T-helper 22 cell (primary cell): ENCODE measurements around the gene SARS1.
"Not testable (repeated sequence)": the region's sequence is repeated elsewhere in the genome, so short reads cannot be mapped to it uniquely, and the experiment has no call there.

ENCODE experiments used
- DNase-seq: peaks from one replicate; pipeline ENCODE4 v3.0.0-alpha.2; 2020; ENCODE audit warnings: low read depth

The SARS1 gene

GRCh38 chr1:109213824-109214693 is at the start of gene SARS1:
SARS1 (plus strand) TSS chr1:109213918; CDS start chr1:109213993, 75 bp downstream.
- peak; percentile 72 for DNase-seq

DNA sequence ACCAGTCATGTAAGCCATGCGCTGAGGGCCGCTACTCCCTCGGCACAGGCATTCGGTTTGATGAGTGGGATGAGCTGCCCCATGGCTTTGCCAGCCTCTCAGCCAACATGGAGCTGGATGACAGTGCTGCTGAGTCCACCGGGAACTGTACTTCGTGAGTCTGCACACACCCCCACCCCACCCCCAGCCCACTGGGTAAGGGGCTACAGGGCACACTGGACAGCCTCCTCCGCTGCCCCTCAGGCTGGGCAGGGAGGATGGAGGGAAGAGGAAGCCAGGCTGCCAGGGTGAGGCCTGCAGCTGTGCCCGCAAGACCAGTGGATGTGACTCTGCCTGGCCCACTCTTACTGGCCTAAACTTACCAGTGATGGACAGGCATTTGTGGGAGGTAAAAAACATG is 49.2 kb upstream of the SARS1 start:
- DNase-seq, result no peak

- no peak for DNase-seq
These were observed 46.7 kb upstream of the SARS1 start for GRCh38 chr1:109167001-109167506.

- DNase-seq, result no peak
These were observed 43.5 kb upstream of the SARS1 start for GRCh38 chr1:109170035-109170764.

GRCh38 chr1:109171646-109172045 is 42.1 kb upstream of the SARS1 start:
- DNase-seq, result no peak

- not testable (repeated sequence) for DNase-seq
These were observed 37.4 kb upstream of the SARS1 start for GRCh38 chr1:109176349-109176748.

DNA sequence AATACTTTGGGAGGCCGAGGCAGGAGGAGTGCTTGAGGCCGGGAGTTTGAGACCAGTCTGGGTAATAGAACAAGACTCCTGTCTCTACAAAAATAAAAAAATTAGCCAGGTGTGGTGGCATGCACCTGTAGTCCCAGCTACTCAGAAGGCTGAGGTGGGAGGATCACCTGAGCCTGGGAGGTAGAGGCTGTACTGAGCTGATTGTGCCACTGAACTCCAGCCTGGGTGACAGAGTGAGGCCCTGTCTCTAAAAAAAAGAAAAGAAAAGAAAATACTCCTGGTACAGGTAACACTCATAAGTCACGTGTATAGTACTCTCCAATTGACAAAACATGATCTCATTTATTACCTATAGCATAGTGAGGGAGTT is 33.0 kb upstream of the SARS1 start:
- DNase-seq, result not testable (repeated sequence)

- no peak for DNase-seq
These were observed 32.5 kb upstream of the SARS1 start for GRCh38 chr1:109181085-109181806.

GRCh38 chr1:109181807-109182163 is 31.9 kb upstream of the SARS1 start:
- DNase-seq, result no peak

DNA sequence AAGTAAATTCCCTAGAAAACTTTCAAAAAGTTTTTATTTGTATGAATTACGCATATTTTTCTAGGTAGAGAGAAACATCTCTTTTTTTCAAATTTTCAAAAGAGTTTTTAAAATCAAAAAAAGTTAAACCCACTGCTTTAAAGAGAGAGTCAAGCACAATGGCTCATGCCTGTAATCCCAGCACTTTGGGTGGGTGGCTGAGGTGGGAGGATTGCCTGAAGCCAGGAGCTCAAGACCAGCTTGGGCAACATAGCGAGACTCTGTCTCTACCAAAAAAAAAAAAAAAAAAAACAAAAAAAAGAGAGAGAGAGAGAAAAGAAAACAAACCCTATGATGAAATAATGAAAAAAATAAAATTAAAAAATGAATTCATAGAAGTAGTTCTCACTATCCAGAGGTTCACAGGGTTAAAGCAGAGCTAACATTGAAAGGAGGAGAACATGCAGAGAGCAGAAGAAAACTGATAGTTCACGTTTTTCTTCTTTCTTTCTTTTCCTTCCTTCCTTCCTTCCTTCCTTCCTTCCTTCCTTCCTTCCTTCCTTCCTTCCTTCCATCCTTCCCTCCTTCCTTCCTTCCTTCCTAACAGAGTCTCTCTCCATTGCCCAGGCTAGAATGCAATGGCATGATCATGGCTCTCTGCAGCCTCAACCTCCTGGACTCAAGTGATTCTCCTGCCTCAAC is 30.5 kb upstream of the SARS1 start:
- no peak for DNase-seq

- DNase-seq, result no peak
These were observed 29.0 kb upstream of the SARS1 start for GRCh38 chr1:109184687-109185086.

DNA sequence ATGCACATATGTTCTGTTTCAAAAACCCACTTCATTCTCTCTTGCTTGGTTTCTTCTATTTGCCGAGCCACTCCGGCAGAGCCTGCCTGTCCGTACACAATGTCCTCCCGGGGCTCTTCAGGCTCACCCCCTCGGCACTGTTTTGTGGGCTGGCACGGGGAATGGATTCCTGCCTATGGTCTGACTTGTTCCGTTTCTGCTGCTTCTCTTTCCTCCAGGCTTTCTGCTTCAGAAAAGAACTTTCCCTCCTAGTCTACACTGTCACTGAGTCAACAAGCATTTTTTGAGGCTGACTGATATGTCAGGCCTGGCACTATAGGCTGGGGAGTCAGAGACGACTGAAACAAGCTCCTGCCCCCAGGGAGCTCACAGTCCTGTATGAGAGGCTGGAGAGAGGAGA is 28.4 kb upstream of the SARS1 start:
- no peak for DNase-seq

- DNase-seq, result no peak
These were observed 27.6 kb upstream of the SARS1 start for GRCh38 chr1:109185990-109186732.

DNA sequence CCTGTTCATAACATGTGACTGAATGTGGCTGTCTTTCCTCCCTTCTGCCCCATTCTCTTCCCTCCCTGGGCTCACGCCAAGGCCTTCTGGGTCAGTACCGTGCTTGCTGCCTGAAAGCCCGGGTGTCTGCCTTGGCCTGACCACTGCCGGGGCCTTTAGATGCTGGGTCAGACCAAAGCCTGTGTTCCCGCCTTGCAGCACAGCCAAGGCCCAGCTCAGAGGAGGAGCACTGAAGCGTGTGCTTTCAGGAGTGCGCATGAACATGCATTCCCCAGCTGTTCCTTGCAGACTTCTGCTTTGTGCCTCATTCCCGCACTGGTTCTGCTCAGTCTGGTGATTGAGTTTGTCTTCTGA is 27.0 kb upstream of the SARS1 start:
- no peak for DNase-seq

GRCh38 chr1:109187127-109187526 is 26.6 kb upstream of the SARS1 start:
- no peak for DNase-seq

DNA sequence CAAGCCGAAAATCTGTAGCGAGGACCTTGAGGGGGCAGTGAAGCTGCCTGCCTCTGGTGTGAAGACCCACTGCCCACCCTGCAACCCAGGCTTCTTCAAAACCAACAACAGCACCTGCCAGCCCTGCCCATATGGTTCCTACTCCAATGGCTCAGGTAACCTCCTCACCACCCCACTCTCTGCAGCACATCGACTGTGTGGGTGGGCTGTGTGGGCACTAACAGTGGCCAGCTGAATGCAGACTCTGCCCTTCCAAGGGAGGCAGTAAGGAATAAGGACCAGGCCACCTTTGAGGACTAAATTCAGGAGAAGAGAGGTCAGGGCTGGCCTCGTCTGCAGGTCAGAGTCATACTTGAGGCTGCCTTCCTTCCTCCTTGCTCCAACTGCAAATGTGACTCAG is 25.5 kb upstream of the SARS1 start:
- DNase-seq, result no peak

DNA sequence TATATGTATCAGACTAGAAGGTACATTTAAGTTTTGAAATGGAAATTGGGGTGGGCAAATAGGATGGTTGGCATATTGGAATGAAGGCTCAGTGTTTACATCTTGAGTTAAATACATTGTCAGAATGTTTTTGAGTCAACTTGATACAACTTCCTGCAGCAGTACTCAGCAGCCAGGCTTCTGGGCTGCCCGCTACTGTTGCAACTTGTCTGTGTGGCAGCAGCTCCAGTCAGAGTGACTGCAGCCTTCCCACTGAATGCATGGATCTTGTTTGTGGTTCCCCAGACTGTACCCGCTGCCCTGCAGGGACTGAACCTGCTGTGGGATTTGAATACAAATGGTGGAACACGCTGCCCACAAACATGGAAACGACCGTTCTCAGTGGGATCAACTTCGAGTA is 24.9 kb upstream of the SARS1 start:
- DNase-seq, result no peak

DNA sequence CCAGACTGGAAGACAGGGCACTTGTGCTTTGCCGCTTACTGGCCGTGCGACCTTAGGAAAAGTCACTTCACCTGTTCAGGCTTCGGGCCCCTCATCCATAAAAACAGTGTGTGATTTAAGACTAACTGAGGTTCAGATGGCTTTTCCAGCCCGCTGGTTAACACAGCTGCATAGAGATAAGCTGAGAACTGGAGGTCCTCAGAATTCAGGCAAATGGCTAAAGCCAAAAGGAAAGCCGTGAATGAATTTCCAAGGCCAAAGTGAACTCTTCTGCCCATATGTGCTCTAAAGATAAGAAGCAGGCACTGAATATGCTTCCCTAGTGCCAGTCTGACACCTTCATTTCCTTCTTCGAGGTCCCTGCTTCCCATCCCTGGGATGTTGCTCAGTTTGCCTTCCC is 23.5 kb upstream of the SARS1 start:
- no peak for DNase-seq

- no peak for DNase-seq
These were observed 22.3 kb upstream of the SARS1 start for GRCh38 chr1:109191377-109191776.

- DNase-seq, result no peak
These were observed 21.8 kb upstream of the SARS1 start for GRCh38 chr1:109191891-109192290.

DNA sequence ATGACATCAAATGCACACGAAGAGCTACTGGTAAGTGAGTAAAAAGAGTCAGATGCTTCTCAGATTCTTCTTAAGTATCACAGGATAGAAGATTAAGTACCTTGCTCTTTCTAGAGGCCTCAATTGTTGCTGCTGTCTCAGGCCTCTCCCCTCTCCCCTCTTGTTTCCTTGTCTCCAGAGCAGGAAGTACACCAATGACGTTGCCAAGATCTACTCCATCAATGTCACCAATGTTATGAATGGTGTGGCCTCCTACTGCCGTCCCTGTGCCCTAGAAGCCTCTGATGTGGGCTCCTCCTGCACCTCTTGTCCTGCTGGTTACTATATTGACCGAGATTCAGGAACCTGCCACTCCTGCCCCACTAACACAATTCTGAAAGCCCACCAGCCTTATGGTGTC is 21.3 kb upstream of the SARS1 start:
- no peak for DNase-seq
